ENCODE results near the gene POLD1.

Gene POLD1

GRCh38 chr19:50418176-50419021 lies 34.3 kb downstream of the POLD1 start, which contains the start of gene SPIB:
SPIB (plus strand) TSS chr19:50418938; CDS start chr19:50418963, 25 bp downstream.
- whole genome bisulfite sequencing = 44% methylated on average over 27 of the region's 34 CpGs

GRCh38 chr19:50419022-50419579 lies 35.0 kb downstream of the POLD1 start:
- Histone ChIP-seq H2BK12ac (ENCODE audit: low read length in 2 of 2) (no peak overlapping the region), H3K27ac (ENCODE audit: low read length, poor library complexity, severe bottlenecking) (no peak overlapping the region), H2AK5ac (ENCODE audit: low read length, severe bottlenecking) (no peak overlapping the region), H2BK120ac (ENCODE audit: low read depth, low read length) (no peak overlapping the region), H3K4me1 (ENCODE audit: control insufficient read depth, insufficient read depth, low read depth, low read length) (peaks cover 13% of the 10 kb centered on the region), H3K4ac (ENCODE audit: low read depth in 1 of 2, low read length in 2 of 2) (no peak overlapping the region), H3K27me3 (ENCODE audit: control insufficient read depth in 1 of 2, insufficient read depth in 1 of 2, low read length in 2 of 2) (peaks cover 23 to 43% of the 10 kb centered on the region in 2 experiments), H4K8ac (ENCODE audit: low read length) (no peak overlapping the region), H4K91ac (ENCODE audit: low read length) (no peak overlapping the region), H3K36me3 (ENCODE audit: control insufficient read depth in 1 of 2, insufficient read depth in 2 of 2, low read depth in 1 of 2, low read length in 2 of 2) (peaks cover 0 to 22% of the 10 kb centered on the region in 2 experiments), H3K4me3 (ENCODE audit: insufficient read depth in 1 of 2, low read depth in 1 of 2, low read length in 2 of 2) (no peak overlapping the region), H2AFZ (ENCODE audit: low read depth, low read length) (no peak overlapping the region), H3K23ac (ENCODE audit: low read length in 2 of 2) (no peak overlapping the region), H2BK15ac (ENCODE audit: low read depth, poor library complexity, severe bottlenecking) (no peak overlapping the region), H2BK5ac (ENCODE audit: low read depth, low read length, poor library complexity, severe bottlenecking) (no peak overlapping the region), H3K79me1 (replicated peaks; ENCODE audit: low read length, poor library complexity, severe bottlenecking) (no peaks in the 10 kb centered on the region), H3K14ac (ENCODE audit: low read length in 2 of 2) (no peak overlapping the region), H3K18ac (ENCODE audit: low read depth in 1 of 2, low read length in 2 of 2) (no peak overlapping the region), H3K9me3 (ENCODE audit: control insufficient read depth, low read length) (peaks cover 2% of the 10 kb centered on the region), H3K4me2 (ENCODE audit: low read length, poor library complexity, severe bottlenecking) (no peak overlapping the region), H3K9ac (ENCODE audit: low read length) (no peak overlapping the region)
- 10% methylated on average over 14 of the region's 14 CpGs for WGBS
- DNase-seq = no peak

More at GRCh38 chr19:50418176-50419021, 34.3 kb downstream of the POLD1 start, which contains the start of gene SPIB:
- Histone ChIP-seq H3K9me3 (ENCODE audit: control insufficient read depth, low read length) (peaks cover 2% of the 10 kb centered on the region), H2AFZ (ENCODE audit: low read depth, low read length) (no peak within 1 kb of the TSS), H3K79me1 (replicated peaks; ENCODE audit: low read length, poor library complexity, severe bottlenecking) (no peaks in the 10 kb centered on the region), H3K4me2 (ENCODE audit: low read length, poor library complexity, severe bottlenecking) (no peak within 1 kb of the TSS), H4K8ac (ENCODE audit: low read length) (no peak within 1 kb of the TSS), H3K18ac (ENCODE audit: low read depth in 1 of 2, low read length in 2 of 2) (no peak within 1 kb of the TSS), H3K23ac (ENCODE audit: low read length in 2 of 2) (no peak within 1 kb of the TSS), H2BK120ac (ENCODE audit: low read depth, low read length) (no peak within 1 kb of the TSS), H3K4me1 (ENCODE audit: control insufficient read depth, insufficient read depth, low read depth, low read length) (peaks cover 13% of the 10 kb centered on the region), H3K4me3 (ENCODE audit: insufficient read depth in 1 of 2, low read depth in 1 of 2, low read length in 2 of 2) (no peak within 1 kb of the TSS), H4K91ac (ENCODE audit: low read length) (no peak within 1 kb of the TSS), H3K27me3 (ENCODE audit: control insufficient read depth in 1 of 2, insufficient read depth in 1 of 2, low read length in 2 of 2) (peaks cover 23 to 36% of the 10 kb centered on the region in 2 experiments), H2BK12ac (ENCODE audit: low read length in 2 of 2) (no peak within 1 kb of the TSS), H3K9ac (ENCODE audit: low read length) (no peak within 1 kb of the TSS), H3K4ac (ENCODE audit: low read depth in 1 of 2, low read length in 2 of 2) (no peak within 1 kb of the TSS), H3K27ac (ENCODE audit: low read length, poor library complexity, severe bottlenecking) (no peak within 1 kb of the TSS), H3K14ac (ENCODE audit: low read length in 2 of 2) (no peak within 1 kb of the TSS), H2BK15ac (ENCODE audit: low read depth, poor library complexity, severe bottlenecking) (no peak within 1 kb of the TSS), H3K36me3 (ENCODE audit: control insufficient read depth in 1 of 2, insufficient read depth in 2 of 2, low read depth in 1 of 2, low read length in 2 of 2) (peaks cover 0 to 29% of the 10 kb centered on the region in 2 experiments), H2AK5ac (ENCODE audit: low read length, severe bottlenecking) (no peak within 1 kb of the TSS), H2BK5ac (ENCODE audit: low read depth, low read length, poor library complexity, severe bottlenecking) (no peak within 1 kb of the TSS)
- DNase-seq = no peak

- Histone ChIP-seq H3K36me3 (ENCODE audit: control insufficient read depth in 1 of 2, insufficient read depth in 2 of 2, low read depth in 1 of 2, low read length in 2 of 2) (peaks cover 0 to 17% of the 10 kb centered on the region in 2 experiments), H3K4me2 (ENCODE audit: low read length, poor library complexity, severe bottlenecking) (no peak overlapping the region), H3K18ac (ENCODE audit: low read depth in 1 of 2, low read length in 2 of 2) (no peak overlapping the region), H2BK120ac (ENCODE audit: low read depth, low read length) (no peak overlapping the region), H3K9ac (ENCODE audit: low read length) (no peak overlapping the region), H3K27ac (ENCODE audit: low read length, poor library complexity, severe bottlenecking) (no peak overlapping the region), H3K4ac (ENCODE audit: low read depth in 1 of 2, low read length in 2 of 2) (no peak overlapping the region), H3K79me1 (replicated peaks; ENCODE audit: low read length, poor library complexity, severe bottlenecking) (no peaks in the 10 kb centered on the region), H3K4me1 (ENCODE audit: control insufficient read depth, insufficient read depth, low read depth, low read length) (peaks cover 13% of the 10 kb centered on the region), H3K9me3 (ENCODE audit: control insufficient read depth, low read length) (peaks cover 2% of the 10 kb centered on the region), H3K27me3 (ENCODE audit: control insufficient read depth in 1 of 2, insufficient read depth in 1 of 2, low read length in 2 of 2) (peaks cover 23 to 43% of the 10 kb centered on the region in 2 experiments), H3K4me3 (ENCODE audit: insufficient read depth in 1 of 2, low read depth in 1 of 2, low read length in 2 of 2) (no peak overlapping the region), H2BK5ac (ENCODE audit: low read depth, low read length, poor library complexity, severe bottlenecking) (no peak overlapping the region), H3K14ac (ENCODE audit: low read length in 2 of 2) (no peak overlapping the region), H2AFZ (ENCODE audit: low read depth, low read length) (no peak overlapping the region), H2BK12ac (ENCODE audit: low read length in 2 of 2) (no peak overlapping the region), H2BK15ac (ENCODE audit: low read depth, poor library complexity, severe bottlenecking) (no peak overlapping the region), H4K91ac (ENCODE audit: low read length) (no peak overlapping the region), H4K8ac (ENCODE audit: low read length) (no peak overlapping the region), H3K23ac (ENCODE audit: low read length in 2 of 2) (no peak overlapping the region), H2AK5ac (ENCODE audit: low read length, severe bottlenecking) (no peak overlapping the region)
- 11% methylated on average over 5 of the region's 8 CpGs for WGBS
- DNase-seq = no peak
Observed at GRCh38 chr19:50419580-50420035, 35.5 kb downstream of the POLD1 start.

GRCh38 chr19:50420127-50420526 lies 36.0 kb downstream of the POLD1 start:
- Histone ChIP-seq H4K8ac (ENCODE audit: low read length) (no peak overlapping the region), H2AK5ac (ENCODE audit: low read length, severe bottlenecking) (no peak overlapping the region), H2BK5ac (ENCODE audit: low read depth, low read length, poor library complexity, severe bottlenecking) (no peak overlapping the region), H3K4ac (ENCODE audit: low read depth in 1 of 2, low read length in 2 of 2) (no peak overlapping the region), H3K9ac (ENCODE audit: low read length) (no peak overlapping the region), H3K27ac (ENCODE audit: low read length, poor library complexity, severe bottlenecking) (no peak overlapping the region), H2BK15ac (ENCODE audit: low read depth, poor library complexity, severe bottlenecking) (no peak overlapping the region), H3K18ac (ENCODE audit: low read depth in 1 of 2, low read length in 2 of 2) (no peak overlapping the region), H3K36me3 (ENCODE audit: control insufficient read depth in 1 of 2, insufficient read depth in 2 of 2, low read depth in 1 of 2, low read length in 2 of 2) (peaks cover 0 to 12% of the 10 kb centered on the region in 2 experiments), H2BK12ac (ENCODE audit: low read length in 2 of 2) (no peak overlapping the region), H4K91ac (ENCODE audit: low read length) (no peak overlapping the region), H3K9me3 (ENCODE audit: control insufficient read depth, low read length) (peaks cover 2% of the 10 kb centered on the region), H3K79me1 (replicated peaks; ENCODE audit: low read length, poor library complexity, severe bottlenecking) (no peaks in the 10 kb centered on the region), H3K4me1 (ENCODE audit: control insufficient read depth, insufficient read depth, low read depth, low read length) (peaks cover 12% of the 10 kb centered on the region), H3K27me3 (ENCODE audit: control insufficient read depth in 1 of 2, insufficient read depth in 1 of 2, low read length in 2 of 2) (peaks cover 23 to 43% of the 10 kb centered on the region in 2 experiments), H2AFZ (ENCODE audit: low read depth, low read length) (no peak overlapping the region), H3K4me3 (ENCODE audit: insufficient read depth in 1 of 2, low read depth in 1 of 2, low read length in 2 of 2) (no peak overlapping the region), H3K4me2 (ENCODE audit: low read length, poor library complexity, severe bottlenecking) (no peak overlapping the region), H2BK120ac (ENCODE audit: low read depth, low read length) (no peak overlapping the region), H3K14ac (ENCODE audit: low read length in 2 of 2) (no peak overlapping the region), H3K23ac (ENCODE audit: low read length in 2 of 2) (no peak overlapping the region)
- WGBS = 56% methylated on average over 3 of the region's 3 CpGs
- DNase-seq = no peak

All from mesenchymal stem cell (in vitro differentiated cells and primary cell).